Measurements from ENCODE around the gene PRORP. TPM values are rescaled to one million over a fixed set of nuclear protein-coding genes. Genes with fewer than 3 reads are reported as not detected.
A peak's percentile ranks its signal among the peaks of the same experiment; 100 is the strongest.

Gene PRORP
- total and polyA plus RNA-seq, 2 of the 13 experiments (the other 11 are each of a cell fraction or from before 2014, with no cell fraction given): 48.9 to 88.7 TPM

- no peak for TF ChIP-seq RORA (CRISPR knock-in tag; IDR thresholded peaks at IDR 0.05)
- TF ChIP-seq ZNF564 (CRISPR knock-in tag; IDR thresholded peaks at IDR 0.05): no peak
- TF ChIP-seq PAF1 (CRISPR knock-in tag; IDR thresholded peaks at IDR 0.05): no peak
- TF ChIP-seq DRAP1 (CRISPR knock-in tag; IDR thresholded peaks at IDR 0.05): no peak
- TF ChIP-seq ATF6 (CRISPR knock-in tag; conservative IDR thresholded peaks at IDR 0.05): no peak
- no peak for TF ChIP-seq ZNF724P (CRISPR knock-in tag; IDR thresholded peaks at IDR 0.05; ENCODE audit: borderline replicate concordance)
- no peak for TF ChIP-seq ZBTB25 (CRISPR knock-in tag; IDR thresholded peaks at IDR 0.05)
- no peak for TF ChIP-seq ZNF547 (CRISPR knock-in tag; IDR thresholded peaks at IDR 0.05)
- no peak for TF ChIP-seq LRRFIP1 (CRISPR knock-in tag; conservative IDR thresholded peaks at IDR 0.05)
- 0 out of 2 replicates have a peak, but pooled peaks have one; percentile 53 for TF ChIP-seq NKX3-1 (CRISPR knock-in tag; IDR thresholded peaks at IDR 0.05)
- TF ChIP-seq HOXA7 (CRISPR knock-in tag; IDR thresholded peaks at IDR 0.05): no peak
- TF ChIP-seq MEF2D (CRISPR knock-in tag; IDR thresholded peaks at IDR 0.05): no peak
- TF ChIP-seq ZBTB20 (CRISPR knock-in tag; IDR thresholded peaks at IDR 0.05; ENCODE audit: borderline replicate concordance, low read depth): no peak
- no peak for TF ChIP-seq ZNF275 (CRISPR knock-in tag; IDR thresholded peaks at IDR 0.05; ENCODE audit: borderline replicate concordance)
- 0 out of 2 replicates have a peak, but pooled peaks have one; percentile 12 for TF ChIP-seq SNAI1 (CRISPR knock-in tag; IDR thresholded peaks at IDR 0.05; ENCODE audit: borderline replicate concordance)
- peak; percentile 25; the same call in 1 of the 2 replicates for TF ChIP-seq ZBTB43 (CRISPR knock-in tag; conservative IDR thresholded peaks at IDR 0.05)
- no peak for TF ChIP-seq ZFP36L1 (CRISPR knock-in tag; IDR thresholded peaks at IDR 0.05)
- TF ChIP-seq XBP1 (CRISPR knock-in tag; IDR thresholded peaks at IDR 0.05): no peak
- no peak for TF ChIP-seq HNRNPH1 (optimal IDR thresholded peaks at IDR 0.05; ENCODE audit: low read depth, low read length)
- TF ChIP-seq MTF1 (CRISPR knock-in tag; IDR thresholded peaks at IDR 0.05): 0 out of 2 replicates have a peak, but pooled peaks have one; percentile 65
- TF ChIP-seq TRIM22 (IDR thresholded peaks at IDR 0.05): no peak
Observed at GRCh38 chr14:35147711-35148110, 25.4 kb downstream of the PRORP start (continued).

Data from HepG2 (cell line).